Mesendoderm (in vitro differentiated cells): ENCODE results near the gene HEATR5B.

Experiments
- DNase-seq: peaks from one replicate; pipeline ENCODE4 v3.0.0; 2013
- H2AK5ac ChIP-seq: 2 replicates; pipeline ENCODE4 v1.6.1; 2013; ENCODE audit warnings: low read length, inconsistent platforms
- H2BK120ac ChIP-seq: 2 replicates; pipeline ENCODE4 v1.6.1; 2013; ENCODE audit warnings: low read depth, mild to moderate bottlenecking, low read length, moderate library complexity, mixed read lengths
- H2BK15ac ChIP-seq: replicated peaks from 2 replicates; pipeline ENCODE4 v1.6.1; 2013; ENCODE audit warnings: low read depth, mild to moderate bottlenecking, moderate library complexity
- H2BK5ac ChIP-seq: 2 replicates; pipeline ENCODE4 v1.6.1; 2013; ENCODE audit warnings: low read length, inconsistent platforms
- H3K18ac ChIP-seq: 2 replicates; pipeline ENCODE4 v1.6.1; 2013; ENCODE audit warnings: mild to moderate bottlenecking, low read length, mixed read lengths
- H3K23ac ChIP-seq: one replicate; pipeline ENCODE4 v1.6.1; 2013; ENCODE audit warnings: low read length
- H3K27ac ChIP-seq: 2 replicates; pipeline ENCODE4 v1.5.1; 2013; ENCODE audit warnings: low read depth, mild to moderate bottlenecking, inconsistent platforms, low read length, moderate library complexity
- H3K27me3 ChIP-seq: 2 replicates; pipeline ENCODE4 v1.6.1; 2013; ENCODE audit warnings: low read length, control low read depth, mild to moderate bottlenecking, inconsistent platforms; ENCODE audit not compliant: insufficient read depth, poor library complexity
- H3K36me3 ChIP-seq: 2 replicates; pipeline ENCODE4 v1.6.1; 2013; ENCODE audit warnings: low read length, inconsistent platforms; ENCODE audit not compliant: control insufficient read depth, insufficient read depth
- H3K4ac ChIP-seq: one replicate; pipeline ENCODE4 v1.6.1; 2013; ENCODE audit warnings: low read depth, mild to moderate bottlenecking, low read length, moderate library complexity
- H3K4me1 ChIP-seq: 2 replicates; pipeline ENCODE4 v1.6.1; 2013; ENCODE audit warnings: low read depth, low read length, inconsistent platforms; ENCODE audit not compliant: control insufficient read depth
- H3K4me2 ChIP-seq: 2 replicates; pipeline ENCODE4 v1.6.1; 2013; ENCODE audit warnings: low read length
- H3K4me3 ChIP-seq: 2 replicates; pipeline ENCODE4 v1.5.1; 2013; ENCODE audit warnings: mild to moderate bottlenecking, low read length
- H3K56ac ChIP-seq: one replicate; pipeline ENCODE4 v1.6.1; 2013; ENCODE audit warnings: low read length
- H3K79me1 ChIP-seq: 2 replicates; pipeline ENCODE4 v1.6.1; 2013; ENCODE audit warnings: low read length, inconsistent platforms
- H3K79me2 ChIP-seq: 2 replicates; pipeline ENCODE4 v1.6.1; 2013; ENCODE audit warnings: mild to moderate bottlenecking, low read length; ENCODE audit not compliant: control insufficient read depth, insufficient read depth
- H3K9ac ChIP-seq: 2 replicates; pipeline ENCODE4 v1.6.1; 2013; ENCODE audit warnings: low read length, inconsistent platforms
- H4K5ac ChIP-seq: one replicate; pipeline ENCODE4 v1.6.1; 2013; ENCODE audit warnings: low read length
- H4K8ac ChIP-seq: one replicate; pipeline ENCODE4 v1.6.1; 2013; ENCODE audit warnings: low read depth, mild to moderate bottlenecking, control low read depth, low read length, moderate library complexity
- WGBS: extraction: QIAGEN DNeasy Blood & Tissue Kit; methylation state at CpG from one replicate; pipeline ENCODE4 v1.1.7; 2013; ENCODE audit warnings: low lambda C conversion rate, missing lambda C conversion rate; ENCODE audit not compliant: insufficient coverage; ENCODE audit errors: extremely low coverage; 5-methylcytosine and 5-hydroxymethylcytosine counted together

The HEATR5B gene

DNA sequence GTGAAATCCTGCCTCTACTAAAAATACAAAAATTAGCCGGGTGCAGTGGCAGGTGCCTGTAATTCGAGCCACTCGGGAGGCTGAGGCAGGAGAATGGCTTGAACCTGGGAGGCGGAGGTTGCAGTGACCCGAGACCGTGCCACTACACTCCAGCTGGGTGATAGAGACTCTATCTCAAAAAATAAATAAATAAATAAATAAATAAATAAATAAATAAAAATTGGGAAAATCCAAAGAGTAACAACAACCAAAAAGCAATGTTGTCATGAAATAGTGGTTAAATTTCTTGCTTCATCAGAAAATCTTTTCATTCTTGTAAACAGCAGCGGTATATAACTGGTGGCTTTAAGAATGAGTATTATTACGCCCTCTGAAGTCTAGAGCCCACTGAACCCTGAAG lies 54.4 kb downstream of the HEATR5B start:
- Histone ChIP-seq H3K36me3 (no peaks in the 10 kb centered on the region), H3K4me2 (no peak overlapping the region)
- no CpG with 5 or more reads among the region's 8 CpGs for WGBS

DNA sequence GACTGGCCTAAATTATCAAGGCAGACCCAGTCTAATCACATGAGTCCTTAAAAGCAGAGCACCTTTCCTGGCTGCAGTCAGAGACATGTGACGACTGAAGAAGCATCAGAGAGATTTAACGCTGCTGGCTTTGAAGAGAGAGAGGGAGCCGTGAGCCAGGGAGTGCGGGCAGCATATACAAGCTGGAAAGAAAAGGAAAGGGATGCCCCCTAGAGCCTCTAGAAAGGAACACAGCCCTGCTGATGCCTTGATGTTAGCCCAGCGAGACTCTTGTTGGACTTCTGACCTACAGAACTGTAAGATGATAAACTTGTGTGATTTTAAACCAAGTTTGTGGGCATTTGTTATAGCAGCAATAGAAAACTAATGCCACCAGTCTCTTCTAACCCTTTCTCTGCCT lies 58.1 kb downstream of the HEATR5B start:
- Histone ChIP-seq H3K18ac (no peak overlapping the region), H3K4ac (no peak overlapping the region), H3K27ac (no peak overlapping the region), H3K27me3 (no peaks in the 10 kb centered on the region), H3K9ac (no peak overlapping the region), H4K5ac (no peak overlapping the region), H3K4me2 (no peak overlapping the region), H3K79me2 (no peaks in the 10 kb centered on the region), H3K4me1 (no peaks in the 10 kb centered on the region), H3K56ac (no peak overlapping the region), H3K4me3 (no peak overlapping the region), H2AK5ac (no peak overlapping the region), H2BK5ac (no peak overlapping the region), H3K23ac (no peak overlapping the region), H3K79me1 (no peaks in the 10 kb centered on the region), H2BK15ac (no peak overlapping the region), H2BK120ac (no peak overlapping the region), H4K8ac (no peak overlapping the region), H3K36me3 (no peaks in the 10 kb centered on the region)
- DNase-seq = peak; percentile 64
- WGBS = no CpG with 5 or more reads among the region's 5 CpGs

More for the DNA sequence above, 54.4 kb downstream of the HEATR5B start:
- H4K8ac ChIP-seq = no peak overlapping the region
- H2BK5ac ChIP-seq = no peak overlapping the region
- no peak for DNase-seq
- H2BK15ac ChIP-seq = no peak overlapping the region
- no peak overlapping the region for H3K23ac ChIP-seq
- no peak overlapping the region for H3K18ac ChIP-seq
- no peak overlapping the region for H4K5ac ChIP-seq
- no peak overlapping the region for H3K56ac ChIP-seq
- no peaks in the 10 kb centered on the region for H3K79me1 ChIP-seq
- no peak overlapping the region for H3K4ac ChIP-seq
- no peak overlapping the region for H3K4me3 ChIP-seq
- H3K27ac ChIP-seq = no peak overlapping the region
- no peak overlapping the region for H2AK5ac ChIP-seq
- no peak overlapping the region for H3K9ac ChIP-seq
- no peaks in the 10 kb centered on the region for H3K4me1 ChIP-seq
- no peaks in the 10 kb centered on the region for H3K27me3 ChIP-seq
- no peak overlapping the region for H2BK120ac ChIP-seq
- H3K79me2 ChIP-seq = no peaks in the 10 kb centered on the region

DNA sequence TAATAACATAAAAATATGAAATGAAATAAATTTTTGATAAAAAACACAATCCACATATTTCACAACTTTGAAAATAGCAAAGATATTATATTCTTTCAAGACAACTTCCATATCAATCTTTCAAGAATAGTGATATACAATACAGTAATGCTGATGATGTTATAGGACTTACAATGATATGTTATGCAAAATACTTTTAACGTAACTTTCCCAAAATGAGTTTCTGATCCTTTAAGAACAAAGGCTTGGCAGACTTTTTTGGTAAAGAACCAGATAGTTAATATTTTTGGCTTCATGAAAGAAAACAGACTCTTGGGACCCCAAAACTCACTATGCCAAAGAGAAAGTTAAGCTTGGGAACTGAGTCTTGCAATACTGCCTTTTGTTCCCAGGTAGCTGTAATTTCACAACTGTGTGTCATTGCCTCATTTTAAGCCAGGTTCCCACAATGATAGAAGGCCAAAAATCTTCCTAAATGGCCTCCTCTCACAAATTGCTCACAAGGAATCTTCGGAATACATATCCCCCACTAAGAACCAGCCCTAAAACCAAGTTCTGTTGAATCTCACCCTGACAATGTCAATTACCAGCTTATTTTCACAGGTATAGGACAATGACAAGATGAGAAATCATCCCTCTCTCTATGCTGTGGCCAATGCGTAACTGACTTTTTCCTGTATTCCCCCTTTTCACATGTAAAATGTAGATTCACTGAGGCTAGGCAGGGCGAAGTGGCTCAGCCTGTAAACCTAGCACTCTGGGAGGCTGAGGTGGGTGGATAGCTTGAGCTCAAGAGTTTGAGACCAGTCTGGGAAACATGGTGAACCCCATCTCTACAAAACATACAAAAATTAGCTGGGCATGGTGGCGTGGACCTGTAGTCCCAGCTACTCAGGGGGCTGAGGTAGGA lies 63.0 kb downstream of the HEATR5B start:
- no peak overlapping the region for H3K9ac ChIP-seq
- H3K4ac ChIP-seq = no peak overlapping the region
- no peaks in the 10 kb centered on the region for H3K36me3 ChIP-seq
- H3K4me1 ChIP-seq = no peaks in the 10 kb centered on the region
- H3K79me1 ChIP-seq = no peaks in the 10 kb centered on the region
- peak overlapping the region; percentile 17 for H3K56ac ChIP-seq
- no peak overlapping the region for H3K27ac ChIP-seq
- H4K8ac ChIP-seq = no peak overlapping the region
- H3K23ac ChIP-seq = no peak overlapping the region
- H2BK15ac ChIP-seq = no peak overlapping the region
- no peak overlapping the region for H2BK120ac ChIP-seq
- no CpG with 5 or more reads among the region's 5 CpGs for WGBS
- DNase-seq = peak; percentile 19
- H4K5ac ChIP-seq = no peak overlapping the region
- H3K27me3 ChIP-seq = no peaks in the 10 kb centered on the region
- H3K18ac ChIP-seq = no peak overlapping the region
- no peak overlapping the region for H2AK5ac ChIP-seq
- no peak overlapping the region for H3K4me3 ChIP-seq
- H3K79me2 ChIP-seq = no peaks in the 10 kb centered on the region
- H3K4me2 ChIP-seq = no peak overlapping the region
- H2BK5ac ChIP-seq = no peak overlapping the region

GRCh38 chr2:37020212-37020886 lies 63.8 kb downstream of the HEATR5B start:
- Histone ChIP-seq H3K4me2 (no peak overlapping the region), H2AK5ac (no peak overlapping the region), H3K4me3 (no peak overlapping the region), H3K23ac (no peak overlapping the region), H3K9ac (no peak overlapping the region), H3K27ac (no peak overlapping the region), H3K56ac (no peak overlapping the region), H3K4me1 (no peaks in the 10 kb centered on the region), H2BK120ac (no peak overlapping the region), H4K8ac (no peak overlapping the region), H3K36me3 (no peaks in the 10 kb centered on the region), H3K27me3 (no peaks in the 10 kb centered on the region), H2BK15ac (no peak overlapping the region), H3K18ac (no peak overlapping the region), H3K4ac (no peak overlapping the region), H2BK5ac (no peak overlapping the region), H4K5ac (no peak overlapping the region), H3K79me1 (no peaks in the 10 kb centered on the region), H3K79me2 (no peaks in the 10 kb centered on the region)
- DNase-seq = peak; percentile 75
- WGBS = no CpG with 5 or more reads among the region's 5 CpGs

DNA sequence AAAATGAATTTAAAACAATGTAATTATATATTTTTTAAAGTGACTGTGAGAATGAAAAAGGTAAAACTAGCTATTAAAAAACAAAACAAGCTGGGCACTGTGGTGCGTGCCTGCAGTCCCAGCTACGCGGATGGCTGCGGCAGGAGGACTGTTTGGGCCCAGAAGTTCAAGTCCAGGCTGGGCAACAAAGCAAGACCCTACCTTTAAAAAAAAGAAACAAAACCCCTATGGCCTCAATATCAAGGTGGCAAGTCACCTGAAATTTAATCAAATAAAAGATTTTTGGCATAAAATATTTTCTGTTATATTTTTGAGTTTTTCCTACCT lies 70.9 kb downstream of the HEATR5B start:
- H3K4me1 ChIP-seq = no peaks in the 10 kb centered on the region
- H2BK120ac ChIP-seq = no peak overlapping the region
- no CpG with 5 or more reads among the region's 4 CpGs for whole genome bisulfite sequencing
- no peak overlapping the region for H2BK15ac ChIP-seq
- H3K4me2 ChIP-seq = no peak overlapping the region
- H3K23ac ChIP-seq = no peak overlapping the region
- no peaks in the 10 kb centered on the region for H3K79me2 ChIP-seq
- no peaks in the 10 kb centered on the region for H3K79me1 ChIP-seq
- H3K27ac ChIP-seq = no peak overlapping the region
- no peak for DNase-seq
- no peak overlapping the region for H3K4me3 ChIP-seq
- no peak overlapping the region for H3K18ac ChIP-seq
- no peak overlapping the region for H3K9ac ChIP-seq
- H2AK5ac ChIP-seq = no peak overlapping the region
- no peaks in the 10 kb centered on the region for H3K27me3 ChIP-seq
- H3K4ac ChIP-seq = no peak overlapping the region
- no peak overlapping the region for H4K5ac ChIP-seq
- H3K36me3 ChIP-seq = no peaks in the 10 kb centered on the region
- H4K8ac ChIP-seq = no peak overlapping the region
- no peak overlapping the region for H3K56ac ChIP-seq
- H2BK5ac ChIP-seq = no peak overlapping the region
